Inferior parietal cortex (tissue), 1 donor: ENCODE measurements around the gene IRGC.
"Not testable (repeated sequence)": the region's sequence is repeated elsewhere in the genome, so short reads cannot be mapped to it uniquely, and the experiment has no call there.

ENCODE experiments used
- DNase-seq: peaks from one replicate; pipeline ENCODE4 v3.0.0-alpha.2; 2016; ENCODE audit errors: extremely low spot score

The IRGC gene, protein sequence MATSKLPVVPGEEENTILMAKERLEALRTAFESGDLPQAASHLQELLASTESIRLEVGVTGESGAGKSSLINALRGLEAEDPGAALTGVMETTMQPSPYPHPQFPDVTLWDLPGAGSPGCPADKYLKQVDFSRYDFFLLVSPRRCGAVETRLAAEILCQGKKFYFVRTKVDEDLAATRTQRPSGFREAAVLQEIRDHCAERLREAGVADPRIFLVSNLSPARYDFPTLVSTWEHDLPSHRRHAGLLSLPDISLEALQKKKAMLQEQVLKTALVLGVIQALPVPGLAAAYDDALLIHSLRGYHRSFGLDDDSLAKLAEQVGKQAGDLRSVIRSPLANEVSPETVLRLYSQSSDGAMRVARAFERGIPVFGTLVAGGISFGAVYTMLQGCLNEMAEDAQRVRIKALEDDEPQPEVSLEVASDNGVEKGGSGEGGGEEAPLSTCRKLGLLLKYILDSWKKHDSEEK

DNA sequence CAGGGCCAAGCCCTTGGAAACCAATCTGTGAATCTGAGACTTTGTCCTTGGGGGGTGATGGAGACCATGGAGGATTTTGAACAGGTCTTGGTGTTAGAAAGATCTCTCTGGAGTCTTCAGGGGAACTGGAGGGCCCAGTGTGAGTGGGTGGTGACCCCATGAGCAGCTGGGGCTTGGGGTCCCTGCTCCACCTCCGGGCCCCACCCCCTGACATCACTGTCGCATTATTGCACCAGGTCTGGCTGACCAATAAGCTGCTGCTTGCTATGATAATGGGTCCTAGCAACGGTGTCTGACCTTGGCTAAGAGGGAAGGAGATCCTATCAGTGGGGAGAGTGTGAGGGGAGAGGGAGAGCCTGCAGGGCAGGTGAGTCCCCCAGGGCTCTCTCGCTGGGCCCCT, at the start of gene IRGC:
Gene IRGC, plus strand, starts transcription at position 301 of the 400 bp plus-strand sequence. CDS start 2,483 bp downstream, outside the sequence.
- no peak for DNase-seq

DNA sequence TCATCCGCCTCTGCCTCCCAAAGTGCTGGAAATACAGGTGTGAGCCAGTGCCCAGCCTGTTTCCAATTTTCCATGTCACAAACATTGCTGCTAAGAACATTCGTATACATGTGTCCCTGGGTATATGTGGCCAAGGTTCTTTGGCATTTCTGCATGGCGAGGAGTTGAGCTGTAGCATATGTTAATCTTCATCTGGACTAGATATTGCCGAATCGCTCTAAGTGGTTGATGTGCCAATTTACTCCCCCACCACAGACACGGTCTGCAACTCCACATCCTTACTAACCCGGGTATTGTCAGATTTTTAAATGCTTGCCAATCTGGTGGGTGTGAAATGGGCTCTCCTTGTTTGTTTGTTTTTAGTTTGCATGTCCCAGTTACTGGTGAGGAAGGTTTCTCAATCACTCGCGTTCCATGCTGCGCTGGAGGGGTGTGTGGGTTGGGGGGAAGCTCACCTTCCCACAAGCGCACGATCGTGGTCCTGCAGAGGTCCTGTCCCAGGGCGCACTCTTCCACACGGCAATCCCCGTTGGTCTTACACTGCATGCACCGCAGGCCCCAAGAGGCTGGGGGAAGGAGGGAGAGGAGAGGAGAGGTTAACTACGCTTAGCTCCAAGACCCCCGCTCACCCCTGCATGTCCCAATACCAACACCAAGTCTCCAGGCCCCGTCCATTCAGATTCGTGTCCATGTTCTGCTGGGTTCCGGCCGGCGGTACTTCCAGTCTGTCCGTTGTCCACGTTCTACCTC, 48.6 kb upstream of the IRGC start:
- no peak for DNase-seq

DNA sequence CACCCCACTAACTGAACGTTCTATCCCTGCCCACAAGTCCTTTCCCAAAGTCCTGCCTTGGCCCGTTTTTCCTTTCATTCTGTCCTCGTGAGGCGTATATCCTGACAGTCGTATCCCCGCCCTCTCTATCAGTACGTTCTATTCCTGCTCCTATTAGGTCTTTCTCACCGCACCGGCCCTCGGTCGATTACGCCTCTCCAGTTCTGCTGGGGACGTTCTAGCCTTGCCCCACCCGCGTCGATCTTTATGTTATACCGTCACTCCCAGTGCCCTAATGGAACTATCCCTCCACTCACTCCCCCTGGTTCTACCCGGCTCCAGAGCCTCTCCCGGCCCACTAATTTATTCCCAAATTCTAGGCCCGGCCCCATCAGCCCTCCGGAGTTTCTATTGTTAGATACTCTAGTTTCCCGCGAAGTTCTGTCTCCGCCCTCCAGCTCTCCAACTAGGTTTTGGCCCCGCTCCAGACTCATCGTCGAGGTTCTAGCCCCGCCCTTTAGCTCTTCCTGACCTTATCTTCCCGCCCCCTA, 47.9 kb upstream of the IRGC start:
- DNase-seq: peak; percentile 20

DNA sequence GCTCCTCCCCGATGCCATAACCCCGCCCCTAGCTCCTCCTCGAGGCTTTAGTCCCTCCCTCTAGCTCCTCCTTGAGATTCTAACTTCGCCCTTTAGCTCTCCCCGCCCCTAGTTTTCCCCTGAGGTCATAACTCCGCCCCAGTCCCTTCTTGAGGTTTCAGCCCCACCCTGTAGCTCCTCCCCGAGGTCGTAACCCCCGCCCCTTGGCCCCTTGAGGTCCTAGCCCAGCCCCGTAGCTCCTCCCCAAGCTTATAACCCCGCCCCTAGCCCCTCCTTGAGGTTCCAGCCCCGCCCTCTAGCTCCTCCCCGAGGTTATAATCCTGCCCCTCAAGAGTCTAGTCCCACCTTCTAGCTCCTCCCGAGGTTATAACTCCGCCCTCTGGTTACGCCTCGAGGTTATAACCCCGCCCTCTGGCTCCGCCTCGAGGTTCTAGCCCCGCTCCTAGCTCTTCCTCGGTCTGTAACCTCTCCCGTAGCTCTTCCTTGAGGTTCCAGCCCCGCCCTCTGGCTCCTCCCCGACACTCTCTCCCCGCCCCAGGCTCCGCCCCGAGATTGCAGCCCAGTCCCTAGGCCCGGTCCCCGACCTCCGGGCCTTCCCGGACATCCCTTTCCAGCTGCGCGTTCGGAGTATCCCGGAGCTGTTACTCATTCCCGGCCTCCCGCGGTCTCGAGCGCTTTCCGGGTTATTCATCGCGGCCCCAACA, 47.3 kb upstream of the IRGC start:
- peak; percentile 97 for DNase-seq

DNA sequence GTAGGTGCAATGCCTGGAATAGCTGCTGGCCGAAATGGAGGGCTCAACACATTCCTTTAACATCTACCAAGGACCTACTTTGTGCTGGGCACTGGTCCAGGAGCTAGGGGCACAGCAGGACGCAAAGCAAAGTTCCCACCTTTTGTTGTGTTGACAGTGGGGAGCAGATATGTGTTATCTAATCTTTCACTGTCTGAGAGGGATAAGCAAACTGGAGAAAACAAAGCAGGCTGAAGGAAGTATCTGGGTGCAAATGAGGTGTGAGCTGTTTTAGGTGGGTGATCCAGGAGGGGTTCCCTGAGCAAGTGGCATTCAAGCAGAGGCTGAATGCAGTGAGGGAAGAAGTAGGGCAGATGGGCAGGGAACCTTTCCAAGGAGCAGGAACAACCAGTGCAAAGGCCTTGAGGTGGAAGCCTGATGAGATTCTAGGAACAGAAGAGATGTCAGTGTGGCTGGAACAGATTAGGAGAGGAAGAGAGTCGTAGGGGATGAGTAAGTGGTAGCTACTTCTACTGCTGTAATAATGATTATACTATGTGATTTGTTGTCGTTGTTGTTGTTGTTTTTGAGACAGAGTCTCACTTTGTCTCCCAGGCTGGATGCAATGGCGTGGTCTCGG, 43.7 kb upstream of the IRGC start:
- DNase-seq: no peak

DNA sequence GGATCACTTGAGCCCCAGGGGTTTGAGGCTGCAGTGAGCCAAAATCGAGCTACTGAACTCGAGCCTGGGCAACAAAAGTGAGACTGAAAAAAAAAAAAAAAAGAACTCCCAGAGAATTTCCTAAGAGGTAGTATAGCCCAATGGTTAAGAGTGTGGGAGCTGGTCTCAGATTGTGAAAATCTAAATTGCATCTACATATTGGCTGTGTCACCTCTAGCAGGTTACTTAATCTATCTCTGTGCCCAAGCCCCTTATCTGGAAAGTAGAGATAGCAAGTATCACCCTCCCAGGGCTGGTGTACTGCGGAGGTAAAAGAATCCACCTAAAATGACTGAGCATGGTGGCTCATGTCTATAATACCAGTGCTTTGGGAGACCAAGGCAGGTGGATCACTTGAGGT, 42.2 kb upstream of the IRGC start:
- DNase-seq: no peak

DNA sequence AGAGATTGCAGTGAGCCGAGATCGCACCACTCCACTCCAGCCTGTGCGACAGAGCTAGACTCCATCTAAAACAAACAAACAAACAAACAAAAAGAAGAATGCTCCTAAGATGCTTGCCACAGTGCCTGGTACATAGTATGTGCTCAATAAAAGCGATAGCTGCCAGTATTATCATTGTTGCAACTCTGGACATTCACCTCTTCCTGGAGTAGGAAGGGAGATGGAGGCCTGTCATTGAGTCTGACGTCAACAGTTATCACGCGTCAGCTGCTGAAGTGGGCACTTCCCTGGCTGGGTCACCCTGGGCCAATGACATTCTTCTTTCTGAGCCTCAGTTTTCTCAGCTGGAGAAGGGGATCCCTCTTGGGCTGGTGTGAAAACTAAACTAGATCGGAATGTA, 41.7 kb upstream of the IRGC start:
- DNase-seq: no peak

DNA sequence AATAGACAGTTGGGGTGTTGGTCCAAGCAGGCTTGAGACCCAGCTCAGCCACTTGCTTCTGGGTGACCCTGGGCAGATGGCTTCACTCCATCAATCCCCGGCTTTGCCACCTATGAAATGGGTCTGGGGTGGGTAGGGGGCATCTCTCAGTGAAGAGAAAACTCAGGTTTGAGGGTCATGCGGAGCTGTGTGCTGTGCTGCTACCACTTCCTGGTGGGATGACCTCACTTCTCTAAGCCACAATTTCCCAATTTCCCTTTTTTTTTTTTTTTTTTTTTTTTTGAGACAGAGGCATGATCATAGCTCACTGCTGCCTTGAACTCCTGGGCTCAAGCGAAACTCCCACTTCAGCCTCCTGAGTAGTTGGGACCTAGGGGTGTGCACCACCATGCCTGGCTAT, 41.3 kb upstream of the IRGC start:
- DNase-seq: no peak

DNA sequence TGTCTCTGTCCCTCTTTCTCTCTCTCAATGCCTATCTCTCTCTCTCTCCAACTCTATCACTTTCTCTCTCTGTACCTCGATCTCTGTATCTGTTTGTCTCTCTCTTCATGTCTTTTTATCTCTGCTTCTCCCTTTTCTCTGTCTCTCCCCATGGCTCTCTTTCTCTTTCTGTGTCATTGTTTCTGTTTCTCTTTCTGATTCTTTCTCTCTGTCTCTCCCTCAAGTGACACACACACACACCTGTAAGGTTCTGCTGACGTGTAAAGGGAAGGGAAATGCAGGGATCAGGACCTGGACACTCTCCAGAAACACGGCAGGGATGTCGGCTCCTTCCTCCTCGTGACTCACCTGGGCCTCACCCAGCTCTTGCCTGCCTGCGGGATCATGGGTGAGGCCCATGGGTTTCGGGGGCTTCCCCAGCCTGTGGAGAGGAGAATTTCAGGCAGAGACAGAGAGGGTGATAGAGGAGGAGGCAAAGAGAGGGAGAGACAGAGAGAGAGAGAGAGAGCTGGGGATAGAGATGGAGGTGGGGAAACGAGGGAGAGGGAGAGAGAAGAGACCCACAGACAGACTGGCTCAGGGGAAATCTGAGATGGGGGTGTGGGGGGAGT, 40.5 kb upstream of the IRGC start:
- no peak for DNase-seq

DNA sequence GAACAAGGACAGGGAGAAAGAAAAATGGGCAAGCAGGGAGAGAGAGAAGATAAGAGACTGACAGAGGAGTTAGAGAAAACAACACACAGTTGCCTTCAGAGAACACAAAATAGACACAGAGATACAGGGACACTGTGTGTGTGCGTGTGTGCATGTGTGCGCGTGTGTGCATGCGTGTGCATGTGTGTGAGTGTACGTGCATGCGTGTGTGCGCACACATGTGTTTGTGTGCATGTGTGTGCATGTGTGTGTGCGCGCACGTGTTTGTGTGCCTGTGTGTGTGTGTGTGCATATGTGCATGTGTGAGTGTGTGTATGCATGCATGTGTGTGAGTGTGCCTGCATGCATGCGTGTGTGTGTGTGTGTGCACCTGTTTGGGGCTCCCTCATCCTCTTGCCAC, 40.0 kb upstream of the IRGC start:
- no peak for DNase-seq

DNA sequence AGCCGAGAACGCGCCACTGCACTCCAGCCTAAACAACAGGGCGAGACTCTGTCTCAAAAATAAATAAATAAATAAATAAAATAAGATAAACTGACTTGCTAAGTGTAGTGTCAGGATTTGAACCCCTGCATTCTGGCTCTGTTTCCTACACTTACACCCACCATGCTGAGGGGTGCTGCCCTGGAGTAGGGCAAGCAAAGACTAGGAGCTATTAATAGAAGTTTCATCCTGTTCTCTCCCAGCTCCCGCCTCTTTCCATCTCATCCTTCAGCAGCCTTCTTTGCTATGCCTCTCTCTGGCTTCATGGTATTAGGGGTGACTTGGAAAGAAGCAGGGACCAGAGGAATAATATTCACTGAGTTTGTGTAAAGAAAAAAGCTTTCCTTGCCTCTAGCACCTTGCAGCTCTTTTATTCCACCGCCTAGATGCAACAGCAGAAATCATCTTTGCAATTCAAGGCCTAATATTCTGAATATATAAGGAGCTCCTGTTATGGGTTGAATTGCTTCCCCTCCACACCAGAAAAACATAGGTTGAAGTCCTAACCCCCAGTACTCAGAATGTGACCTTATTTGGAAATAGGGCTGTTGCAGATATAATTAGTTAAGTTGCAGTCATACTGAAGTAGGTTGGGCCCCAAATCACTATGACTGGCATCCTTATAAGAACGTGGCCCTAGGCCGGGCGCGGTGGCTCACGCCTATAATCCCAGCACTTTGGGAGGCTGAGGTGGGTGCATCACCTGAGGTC, 37.2 kb upstream of the IRGC start:
- DNase-seq: no peak

DNA sequence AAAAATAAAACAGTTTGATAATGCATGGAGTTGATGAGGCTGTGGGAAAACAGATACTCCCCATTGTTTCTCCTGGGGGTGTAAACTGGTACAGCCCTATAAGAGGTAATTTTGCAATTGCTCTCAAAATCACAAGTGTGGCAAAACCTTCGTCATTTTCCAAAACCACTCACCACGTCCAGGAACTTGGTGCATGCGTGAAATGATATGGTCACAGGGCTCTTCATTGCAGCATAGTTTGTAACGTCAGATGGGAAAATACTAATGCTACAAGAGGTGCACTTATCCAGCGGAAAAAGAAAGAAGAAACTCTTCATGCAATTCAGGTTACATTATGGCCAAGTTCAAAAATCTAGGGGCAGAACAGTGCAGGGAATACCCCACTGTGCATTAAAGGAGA, 34.1 kb upstream of the IRGC start:
- no peak for DNase-seq

DNA sequence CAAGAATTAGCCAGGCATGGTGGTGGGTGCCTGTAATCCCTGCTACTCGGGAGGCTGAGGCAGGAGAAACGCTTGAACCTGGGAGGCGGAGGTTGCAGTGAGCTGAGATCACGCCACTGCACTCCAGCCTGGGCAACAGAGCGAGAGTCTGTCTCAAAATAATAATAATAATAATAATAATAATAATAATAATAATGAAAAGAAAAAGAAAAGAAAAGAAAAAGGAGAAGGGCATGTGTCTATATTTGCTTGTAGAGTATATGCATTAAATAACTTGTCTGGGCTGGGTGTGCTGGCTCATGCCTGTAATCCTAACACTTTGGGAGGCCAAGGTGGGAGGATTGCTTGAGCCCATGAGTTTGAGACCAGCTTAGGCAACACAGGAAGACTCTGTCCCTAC, 33.6 kb upstream of the IRGC start:
- DNase-seq: not testable (repeated sequence)

DNA sequence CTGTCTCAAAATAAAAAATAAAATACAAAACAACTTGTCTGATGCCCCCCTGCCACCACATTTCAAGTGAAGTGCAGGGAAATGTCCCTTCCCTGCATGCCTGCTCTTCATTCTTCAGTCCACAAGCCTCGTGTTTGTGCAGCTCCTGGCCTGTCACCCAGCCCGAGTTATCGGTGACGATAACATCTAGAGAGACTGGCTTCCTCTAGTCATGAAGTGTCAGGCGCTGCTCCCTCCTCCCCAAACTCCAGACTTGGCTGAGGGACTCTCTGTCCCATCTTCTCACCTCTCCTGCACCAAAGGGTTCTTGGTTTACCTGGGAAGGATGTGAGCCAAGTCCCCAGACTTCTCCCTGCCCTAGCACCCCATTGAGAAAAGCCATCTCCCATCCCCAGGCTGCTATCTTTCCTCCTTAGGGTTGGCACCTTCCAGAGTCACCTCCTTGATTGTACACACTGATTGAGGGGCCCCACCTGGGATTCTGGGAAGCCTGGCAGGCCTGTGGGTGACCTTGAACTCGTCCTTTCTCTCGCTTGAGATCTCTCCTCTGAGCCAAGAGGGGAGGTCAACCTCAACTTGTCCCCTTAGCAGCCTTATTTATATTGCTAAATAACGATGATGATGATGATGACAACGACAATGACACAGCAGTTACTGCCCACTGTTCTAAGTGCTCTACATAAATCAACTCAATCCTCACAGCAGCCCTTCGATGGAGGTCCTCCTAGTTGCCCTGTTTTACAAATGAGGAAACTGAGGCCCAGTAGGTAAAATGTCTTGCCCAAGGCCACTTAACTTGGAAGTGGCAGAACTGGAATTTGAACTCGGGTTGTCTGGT, 32.8 kb upstream of the IRGC start:
- no peak for DNase-seq

DNA sequence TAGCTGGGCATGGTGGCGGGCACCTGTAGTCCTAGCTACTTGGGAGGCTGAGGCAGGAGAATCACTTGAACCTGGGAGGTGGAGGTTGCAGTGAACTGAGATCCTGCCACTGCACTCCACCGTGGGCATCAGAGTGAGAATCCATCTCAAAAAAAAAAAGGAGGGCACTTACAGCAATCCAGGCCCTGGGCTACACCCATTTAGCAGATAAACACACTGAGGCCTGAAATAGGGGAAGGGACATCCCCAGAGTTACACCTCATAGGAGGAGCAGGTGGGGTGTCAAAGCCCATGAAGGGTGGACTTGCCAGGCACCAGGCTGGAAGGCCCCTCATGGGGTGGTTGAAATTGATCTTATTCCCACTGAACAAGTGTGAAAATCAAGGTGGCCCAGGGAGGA, 32.0 kb upstream of the IRGC start:
- DNase-seq: no peak

DNA sequence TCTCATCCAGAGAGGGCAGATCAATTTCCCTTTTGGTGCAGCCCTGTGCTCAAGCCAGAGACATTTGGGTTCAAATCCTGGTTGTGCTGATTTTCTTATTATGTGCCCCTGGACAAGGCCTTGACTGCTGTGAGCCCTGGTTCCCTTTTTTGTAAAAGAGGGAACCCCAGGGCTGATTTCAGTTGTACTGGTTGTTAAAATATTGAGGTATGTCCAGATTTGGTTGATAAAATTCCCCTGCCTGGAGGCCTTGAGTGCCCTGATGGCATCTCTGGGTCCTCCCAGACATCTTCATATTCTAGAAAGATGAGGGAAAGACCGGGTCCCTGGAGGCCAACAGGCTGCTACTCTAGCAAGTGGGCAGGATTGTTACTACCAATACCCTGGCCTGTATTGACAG, 31.6 kb upstream of the IRGC start:
- DNase-seq: no peak

DNA sequence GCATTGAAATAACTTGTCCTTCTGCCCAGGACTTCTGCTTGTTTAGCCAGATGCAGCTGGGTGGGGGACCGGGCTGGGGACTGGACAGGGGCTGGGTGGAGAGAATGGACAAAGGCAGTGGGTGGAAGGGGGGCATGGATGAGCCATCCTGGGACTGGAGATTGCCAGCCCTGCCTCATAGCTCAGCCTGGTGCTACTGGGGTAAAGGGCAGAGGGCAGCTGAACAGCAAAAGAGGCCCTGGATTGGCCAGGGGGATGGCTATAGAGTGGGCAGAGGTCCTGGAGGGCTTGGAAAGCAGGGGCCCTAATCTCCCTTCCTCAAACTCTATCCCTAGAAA, 28.2 kb upstream of the IRGC start:
- no peak for DNase-seq

DNA sequence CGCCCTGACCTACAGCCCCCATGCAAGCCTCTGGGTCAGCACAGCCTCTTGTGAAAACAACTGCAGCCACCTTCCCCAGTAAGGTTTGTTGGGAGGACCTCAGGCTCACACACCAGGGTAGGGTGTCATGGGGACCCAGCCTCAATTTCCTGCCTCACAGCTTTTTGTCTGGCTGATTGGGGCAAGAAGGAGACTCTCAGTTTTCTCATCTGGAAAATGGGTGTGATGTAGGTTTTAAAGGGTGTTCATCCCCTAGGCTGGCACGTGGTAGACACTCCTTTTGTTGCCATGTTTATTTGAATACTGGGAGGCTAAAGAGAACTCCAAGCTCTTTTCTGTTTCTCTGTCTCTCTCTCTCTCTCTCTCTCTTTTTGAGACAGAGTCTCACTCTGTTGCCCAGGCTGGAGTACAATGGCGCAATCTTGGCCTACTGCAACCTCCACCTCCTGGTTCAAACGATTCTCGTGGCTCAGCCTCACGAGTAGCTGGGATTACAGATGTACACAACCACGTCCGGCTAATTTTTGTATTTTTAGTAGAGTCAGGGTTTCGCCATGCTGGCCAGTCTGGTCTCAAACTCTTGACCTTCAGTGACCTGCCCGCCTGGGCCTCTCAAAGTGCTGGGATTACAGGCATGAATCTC, 27.7 kb upstream of the IRGC start:
- no peak for DNase-seq

DNA sequence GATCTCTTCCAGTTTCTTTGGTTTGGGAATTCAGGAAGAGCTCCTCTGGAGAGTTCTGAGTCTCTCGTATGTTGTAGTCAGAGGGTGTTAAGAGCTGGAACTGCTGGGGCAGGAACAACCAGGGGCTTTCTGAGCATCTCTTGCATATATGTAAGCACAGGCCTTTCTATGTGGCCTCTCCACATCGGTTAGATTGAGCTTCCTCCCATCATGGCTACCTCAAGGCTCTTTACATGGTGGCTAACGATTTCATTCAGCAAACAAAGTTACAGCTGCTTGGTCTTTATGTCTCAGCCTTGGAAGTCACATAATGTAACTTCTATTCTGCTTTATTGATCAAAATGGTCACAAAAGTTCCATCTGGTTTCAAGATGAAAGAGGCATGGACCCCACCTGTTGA, 25.4 kb upstream of the IRGC start:
- DNase-seq: no peak
